Natural killer cell (primary cell): ENCODE results near the gene KCNT2. TPM values are rescaled to one million over a fixed set of nuclear protein-coding genes. Genes with fewer than 3 reads are reported as not detected.

Experiments used
- ATAC-seq, 3 donors: fragments of 150-1000 bp in 2 of 3; fragments of 200-7000 bp in 1 of 3; cut with Tn5 transposase; 1 replicate in 1 of 3; 2 replicates in 2 of 3; pipeline ENCODE4 v1.10.0; 2021; ENCODE audit warnings: mild to moderate bottlenecking in 2 of 3, moderate library complexity in 2 of 3
- DNase-seq, 2 donors: peaks; one replicate each; pipeline versions ENCODE4 v3.0.0 to v3.0.0-alpha.2; 2013 to 2021; ENCODE audit warnings: mixed read lengths in 1 of 2
- H3K27ac ChIP-seq: one replicate; pipeline ENCODE4 v1.5.1; 2013; ENCODE audit warnings: mild to moderate bottlenecking, low read length
- H3K27me3 ChIP-seq: one replicate; pipeline ENCODE4 v1.6.1; 2013; ENCODE audit warnings: low read length; ENCODE audit not compliant: control insufficient read depth, insufficient read depth
- H3K36me3 ChIP-seq: one replicate; pipeline ENCODE4 v1.6.1; 2013; ENCODE audit warnings: low read length; ENCODE audit not compliant: control insufficient read depth, insufficient read depth
- H3K4me1 ChIP-seq: one replicate; pipeline ENCODE4 v1.6.1; 2013; ENCODE audit warnings: low read length; ENCODE audit not compliant: control insufficient read depth, insufficient read depth
- H3K4me3 ChIP-seq: one replicate; pipeline ENCODE4 v1.5.1; 2013; ENCODE audit warnings: low read length
- H3K9me3 ChIP-seq: one replicate; pipeline ENCODE4 v1.6.1; 2013; ENCODE audit warnings: low read length; ENCODE audit not compliant: control insufficient read depth, insufficient read depth
- H3K27ac Mint-ChIP-seq, 2 donors: one replicate each; pipeline ENCODE4 v1.8.0; 2022; ENCODE audit warnings: mild to moderate bottlenecking in 2 of 2, mixed read lengths in 2 of 2, moderate library complexity in 1 of 2
- H3K27me3 Mint-ChIP-seq, 2 donors: one replicate each; pipeline ENCODE4 v1.8.0; 2022; ENCODE audit warnings: low read depth in 2 of 2, mixed read lengths in 2 of 2
- H3K36me3 Mint-ChIP-seq: one replicate; pipeline ENCODE4 v1.8.0; 2022; ENCODE audit warnings: mixed read lengths
- H3K4me1 Mint-ChIP-seq, 2 donors: one replicate each; pipeline ENCODE4 v1.8.0; 2022; ENCODE audit warnings: mixed read lengths in 2 of 2
- H3K4me3 Mint-ChIP-seq: one replicate; pipeline ENCODE4 v1.8.0; 2022; ENCODE audit warnings: mild to moderate bottlenecking, moderate library complexity, mixed read lengths
- H3K9me3 Mint-ChIP-seq, 2 donors: one replicate each; pipeline ENCODE4 v1.8.0; 2022; ENCODE audit warnings: mixed read lengths in 2 of 2
- WGBS: methylation state at CpG from one replicate; pipeline ENCODE4 v1.1.7; 2013; ENCODE audit warnings: missing lambda C conversion rate; ENCODE audit not compliant: insufficient coverage; 5-methylcytosine and 5-hydroxymethylcytosine counted together
- intact Hi-C: fragments of 100-400 bp; cut with micrococcal nuclease; formaldehyde crosslinking; loops from one replicate; pipeline ENCODE4 v1.14.2; 2022
- total RNA-seq, 4 donors: library from RNA; stranded (reverse); fragments of 120-200 nt in 1 of 4; gene quantifications; one replicate each; pipeline versions ENCODE4 v1.2.3 to v1.2.4, GENCODE V29; 2013 to 2022
- TF ChIP-seq, protein P1 (sequence below): fragments of 200-600 bp; IDR thresholded peaks from one replicate; pipeline ENCODE4 v1.8.0; 2022; ENCODE audit warnings: antibody characterized with exemption

The KCNT2 gene
- total RNA-seq, 3 donors from 2014 or later (not counting 1 experiment from before 2014, with no cell fraction given) = not detected

DNA sequence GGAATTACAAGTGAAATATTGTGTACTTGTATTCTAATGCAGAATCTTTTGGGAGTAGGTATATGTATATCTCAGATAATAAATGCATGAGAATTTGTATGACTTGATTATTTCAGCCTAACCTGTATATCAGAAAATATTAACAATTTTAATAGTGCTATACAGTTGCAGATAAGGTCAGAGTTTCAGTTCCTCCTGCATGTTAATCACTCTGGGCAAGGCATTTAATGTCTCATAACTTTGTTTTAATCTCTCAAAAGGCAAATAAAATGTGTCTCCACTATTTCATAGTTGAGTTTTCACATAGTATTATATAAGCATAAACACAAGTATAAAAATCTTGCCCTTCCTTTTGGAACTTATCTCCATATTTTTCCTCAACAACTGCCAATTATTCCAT, 352.5 kb downstream of the KCNT2 start:
- TF ChIP-seq, protein P1, sequence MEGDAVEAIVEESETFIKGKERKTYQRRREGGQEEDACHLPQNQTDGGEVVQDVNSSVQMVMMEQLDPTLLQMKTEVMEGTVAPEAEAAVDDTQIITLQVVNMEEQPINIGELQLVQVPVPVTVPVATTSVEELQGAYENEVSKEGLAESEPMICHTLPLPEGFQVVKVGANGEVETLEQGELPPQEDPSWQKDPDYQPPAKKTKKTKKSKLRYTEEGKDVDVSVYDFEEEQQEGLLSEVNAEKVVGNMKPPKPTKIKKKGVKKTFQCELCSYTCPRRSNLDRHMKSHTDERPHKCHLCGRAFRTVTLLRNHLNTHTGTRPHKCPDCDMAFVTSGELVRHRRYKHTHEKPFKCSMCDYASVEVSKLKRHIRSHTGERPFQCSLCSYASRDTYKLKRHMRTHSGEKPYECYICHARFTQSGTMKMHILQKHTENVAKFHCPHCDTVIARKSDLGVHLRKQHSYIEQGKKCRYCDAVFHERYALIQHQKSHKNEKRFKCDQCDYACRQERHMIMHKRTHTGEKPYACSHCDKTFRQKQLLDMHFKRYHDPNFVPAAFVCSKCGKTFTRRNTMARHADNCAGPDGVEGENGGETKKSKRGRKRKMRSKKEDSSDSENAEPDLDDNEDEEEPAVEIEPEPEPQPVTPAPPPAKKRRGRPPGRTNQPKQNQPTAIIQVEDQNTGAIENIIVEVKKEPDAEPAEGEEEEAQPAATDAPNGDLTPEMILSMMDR = no peak
- Histone ChIP-seq H3K9me3 (no peaks in the 10 kb centered on the region), H3K4me3 (no peak overlapping the region), H3K27ac (no peak overlapping the region), H3K27me3 (no peaks in the 10 kb centered on the region), H3K36me3 (no peaks in the 10 kb centered on the region), H3K4me1 (no peaks in the 10 kb centered on the region)
- intact Hi-C loops = no loop called here
- DNase-seq (no peak), ATAC-seq (no peak)
- Mint-ChIP-seq H3K9me3 (peaks cover 7 to 14% of the 10 kb centered on the region in 2 donors), H3K4me3 (no peak overlapping the region), H3K36me3 (no peaks in the 10 kb centered on the region), H3K27me3 (no peaks in the 10 kb centered on the region), H3K27ac (no peak overlapping the region), H3K4me1 (no peaks in the 10 kb centered on the region)

DNA sequence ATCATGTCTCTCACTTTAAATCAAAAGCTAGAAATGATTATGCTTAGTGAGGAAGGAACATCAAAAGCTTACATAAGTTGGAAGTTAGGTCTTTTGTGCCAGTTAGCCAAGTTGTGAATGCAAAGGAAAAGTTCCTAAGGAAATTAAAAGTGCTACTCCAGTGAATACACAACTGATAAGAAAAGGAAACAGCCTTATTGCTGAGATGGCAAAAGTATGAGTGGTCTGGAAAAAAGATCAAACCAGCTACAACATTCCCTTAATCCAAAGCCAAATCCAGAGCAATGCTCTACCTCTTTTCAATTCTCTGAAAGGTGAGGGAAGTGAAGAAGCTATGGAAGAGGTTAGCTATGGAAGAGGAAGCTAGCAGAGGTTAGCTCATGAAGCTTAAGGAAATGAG, 378.7 kb downstream of the KCNT2 start:
- Histone ChIP-seq H3K4me3 (no peak overlapping the region), H3K27me3 (no peaks in the 10 kb centered on the region), H3K9me3 (no peaks in the 10 kb centered on the region), H3K27ac (no peak overlapping the region), H3K36me3 (no peaks in the 10 kb centered on the region), H3K4me1 (no peaks in the 10 kb centered on the region)
- DNase-seq (no peak), ATAC-seq (no peak)
- TF ChIP-seq, protein P1 = no peak
- intact Hi-C loops = no loop called here
- H3K27ac Mint-ChIP-seq = no peak overlapping the region
- H3K27me3 Mint-ChIP-seq = no peaks in the 10 kb centered on the region
- H3K36me3 Mint-ChIP-seq = peaks cover 7% of the 10 kb centered on the region
- H3K4me3 Mint-ChIP-seq = no peak overlapping the region
- H3K4me1 Mint-ChIP-seq = no peaks in the 10 kb centered on the region
- H3K9me3 Mint-ChIP-seq = peaks cover 17 to 20% of the 10 kb centered on the region in 2 donors

DNA sequence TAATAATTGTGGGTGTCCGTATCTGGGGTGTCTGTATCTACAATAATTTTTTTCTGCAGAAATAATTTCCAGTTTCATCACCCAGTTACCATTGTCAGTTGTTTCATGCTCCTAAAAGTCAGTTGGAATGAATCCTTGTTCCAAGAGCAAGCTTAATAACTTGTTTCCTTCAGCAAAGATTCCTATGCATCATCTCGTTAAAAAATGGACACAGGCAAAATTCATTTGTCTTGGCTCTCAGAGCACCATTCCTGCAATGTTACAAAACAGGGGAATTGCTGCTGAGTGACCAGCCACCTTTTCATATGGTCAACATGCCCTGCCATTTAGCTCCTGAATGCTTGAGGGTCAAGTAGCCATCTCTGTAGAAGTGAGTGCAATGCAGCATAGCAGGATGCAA, 393.4 kb downstream of the KCNT2 start:
- no peaks in the 10 kb centered on the region for H3K36me3 Mint-ChIP-seq
- H3K9me3 Mint-ChIP-seq = peaks cover 6 to 7% of the 10 kb centered on the region in 2 donors
- intact Hi-C loops = no loop called here
- Histone ChIP-seq H3K27ac (no peak overlapping the region), H3K4me3 (no peak overlapping the region), H3K36me3 (no peaks in the 10 kb centered on the region), H3K9me3 (no peaks in the 10 kb centered on the region), H3K4me1 (no peaks in the 10 kb centered on the region), H3K27me3 (no peaks in the 10 kb centered on the region)
- 80% methylated on average over 2 of the region's 2 CpGs for WGBS
- TF ChIP-seq, protein P1 = no peak
- no peaks in the 10 kb centered on the region for H3K27me3 Mint-ChIP-seq
- H3K4me3 Mint-ChIP-seq = no peak overlapping the region
- no peak overlapping the region for H3K27ac Mint-ChIP-seq
- no peaks in the 10 kb centered on the region for H3K4me1 Mint-ChIP-seq
- ATAC-seq (no peak), DNase-seq (no peak)

DNA sequence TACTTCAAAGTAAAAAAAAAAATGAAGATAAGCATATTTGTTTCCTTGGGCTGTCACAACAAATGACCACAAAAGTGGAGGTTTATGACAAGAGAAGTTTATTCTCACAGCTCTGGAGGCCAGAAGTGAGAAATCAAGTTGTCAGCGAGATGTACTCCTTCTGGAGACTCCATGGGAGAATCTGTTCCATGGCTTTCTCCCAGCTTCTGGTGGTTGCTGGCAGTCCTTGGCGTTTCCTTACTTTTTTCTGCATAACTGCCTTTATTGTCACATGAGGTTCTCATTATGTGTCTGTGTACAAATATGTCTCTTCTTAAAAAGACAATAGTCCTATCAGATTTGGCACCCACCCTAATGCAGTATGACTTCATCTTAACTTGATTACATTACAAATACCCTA, 398.3 kb downstream of the KCNT2 start:
- Histone ChIP-seq H3K4me1 (no peaks in the 10 kb centered on the region), H3K27me3 (no peaks in the 10 kb centered on the region), H3K9me3 (no peaks in the 10 kb centered on the region), H3K36me3 (no peaks in the 10 kb centered on the region), H3K27ac (no peak overlapping the region), H3K4me3 (no peak overlapping the region)
- Mint-ChIP-seq H3K4me3 (no peak overlapping the region), H3K4me1 (no peaks in the 10 kb centered on the region), H3K36me3 (no peaks in the 10 kb centered on the region), H3K27ac (no peak overlapping the region), H3K9me3 (peaks cover 18 to 22% of the 10 kb centered on the region in 2 donors), H3K27me3 (no peaks in the 10 kb centered on the region)
- TF ChIP-seq, protein P1 = no peak
- intact Hi-C loops = no loop called here
- ATAC-seq (no peak), DNase-seq (no peak)
- WGBS = 67% methylated on average over 2 of the region's 2 CpGs
